Liver (tissue), 9 donors: ENCODE measurements around the gene PLS3. TPM values are rescaled to one million over a fixed set of nuclear protein-coding genes. Genes with fewer than 3 reads are reported as not detected.

Experiments
- DNase-seq: peaks from one replicate; pipeline ENCODE4 v3.0.0-alpha.2; 2017; ENCODE audit warnings: low spot score
- H3K27ac ChIP-seq, 2 donors: one replicate each; pipeline ENCODE4 v1.7.0; 2013; ENCODE audit warnings: inconsistent platforms in 2 of 2, low read length in 2 of 2, control low read depth in 1 of 2, low read depth in 1 of 2, mild to moderate bottlenecking in 1 of 2
- H3K27me3 ChIP-seq, 4 donors: one replicate each; pipeline versions ENCODE4 v1.6.1 to v1.7.0; 2013; ENCODE audit warnings: low read length in 3 of 4, inconsistent platforms in 1 of 4, mild to moderate bottlenecking in 1 of 4, moderate library complexity in 1 of 4; ENCODE audit not compliant: control insufficient read depth in 4 of 4, insufficient read depth in 4 of 4
- H3K36me3 ChIP-seq, 4 donors: one replicate each; pipeline versions ENCODE4 v1.6.1 to v1.7.0; 2013; ENCODE audit warnings: low read length in 3 of 4, mild to moderate bottlenecking in 3 of 4, low read depth in 1 of 4, moderate library complexity in 1 of 4; ENCODE audit not compliant: control insufficient read depth in 4 of 4, insufficient read depth in 3 of 4
- H3K4me1 ChIP-seq, 4 donors: one replicate each; pipeline versions ENCODE4 v1.6.1 to v1.7.0; 2013; ENCODE audit warnings: low read length in 3 of 4, mild to moderate bottlenecking in 3 of 4, moderate library complexity in 1 of 4; ENCODE audit not compliant: control insufficient read depth in 4 of 4, insufficient read depth in 4 of 4
- H3K4me3 ChIP-seq, 3 donors: one replicate each; pipeline versions ENCODE4 v1.6.1 to v1.7.0; 2013; ENCODE audit warnings: low read length in 3 of 3, control low read depth in 1 of 3, low read depth in 1 of 3, mild to moderate bottlenecking in 1 of 3
- H3K9ac ChIP-seq, 2 donors: one replicate each; pipeline ENCODE4 v1.7.0; 2013; ENCODE audit warnings: low read length in 2 of 2, mild to moderate bottlenecking in 2 of 2, moderate library complexity in 2 of 2, control low read depth in 1 of 2, low read depth in 1 of 2
- H3K9me3 ChIP-seq, 4 donors: one replicate each; pipeline versions ENCODE4 v1.6.1 to v1.7.0; 2013; ENCODE audit warnings: low read length in 3 of 4; ENCODE audit not compliant: control insufficient read depth in 4 of 4
- CTCF ChIP-seq: fragments of 150-350 bp; IDR thresholded peaks from 2 replicates; pipeline ENCODE4 v1.5.1; 2017; ENCODE audit warnings: improper control_type of control experiment, low read depth, low read length; ENCODE audit not compliant: missing input control
- EGR1 ChIP-seq, 2 donors: IDR thresholded peaks; 2 replicates each; pipeline ENCODE4 v1.6.1; 2016 to 2018; ENCODE audit warnings: antibody characterized with exemption in 2 of 2, low read depth in 2 of 2
- HNF4A ChIP-seq, 2 donors: conservative IDR thresholded peaks; 2 replicates each; pipeline ENCODE4 v1.6.1; 2016; ENCODE audit warnings: antibody characterized with exemption in 2 of 2, mild to moderate bottlenecking in 2 of 2
- HNF4G ChIP-seq: IDR thresholded peaks from 2 replicates; pipeline ENCODE4 v1.6.1; 2016; ENCODE audit warnings: antibody characterized with exemption
- MAX ChIP-seq: IDR thresholded peaks from 2 replicates; pipeline ENCODE4 v1.6.1; 2016; ENCODE audit warnings: antibody characterized with exemption
- RAD21 ChIP-seq, 2 donors: IDR thresholded peaks; 2 replicates each; pipeline ENCODE4 v1.6.1; 2016; ENCODE audit warnings: antibody characterized with exemption in 2 of 2, mild to moderate bottlenecking in 2 of 2
- REST ChIP-seq: IDR thresholded peaks from 2 replicates; pipeline ENCODE4 v1.6.1; 2016; ENCODE audit warnings: antibody characterized with exemption, mild to moderate bottlenecking
- RXRA ChIP-seq, 2 donors: IDR thresholded peaks; 2 replicates each; pipeline ENCODE4 v1.6.1; 2017 to 2018; ENCODE audit warnings: antibody characterized with exemption in 2 of 2, mild to moderate bottlenecking in 1 of 2
- SP1 ChIP-seq: IDR thresholded peaks from 2 replicates; pipeline ENCODE4 v1.6.1; 2018; ENCODE audit warnings: antibody characterized with exemption, mild to moderate bottlenecking
- TAF1 ChIP-seq: conservative IDR thresholded peaks from 2 replicates; pipeline ENCODE4 v1.6.1; 2016; ENCODE audit warnings: antibody characterized with exemption, mild to moderate bottlenecking
- YY1 ChIP-seq: IDR thresholded peaks from 2 replicates; pipeline ENCODE4 v1.6.1; 2016; ENCODE audit warnings: antibody characterized with exemption, mild to moderate bottlenecking
- ZBTB33 ChIP-seq: IDR thresholded peaks from 2 replicates; pipeline ENCODE4 v1.6.1; 2016; ENCODE audit warnings: antibody characterized with exemption
- WGBS: extraction: QIAGEN DNeasy Blood & Tissue Kit; methylation state at CpG from one replicate; pipeline ENCODE4 v1.1.7; 2013; 5-methylcytosine and 5-hydroxymethylcytosine counted together
- polyA plus RNA-seq, 2 donors: library from polyadenylated mRNA; stranded (reverse) in 1 of 2; unstranded in 1 of 2; fragments of 200-250 nt in 1 of 2; fragments of >200 nt in 1 of 2; fragmentation: Nextera tagmentation in 1 of 2; extraction: Ambion mirVana in 1 of 2; gene quantifications; one replicate each; pipeline versions ENCODE4 v1.2.1 to v1.2.3, GENCODE V29; 2013 to 2015
- total RNA-seq, 2 donors: library from RNA; depleted of rRNA; stranded (reverse); fragments of >200 nt; gene quantifications; one replicate each; pipeline ENCODE4 v1.2.3, GENCODE V29; 2014
- donor health status: healthy.
- donor health status: healthy.
- donor health status: healthy.
- donor health status: healthy.
- donor health status: healthy.

PLS3 gene
- total RNA-seq (100 to 1,000 TPM in 1 of 2 donors, 10 to 100 TPM in 1; 70.6 to 119 TPM), polyA plus RNA-seq (10 to 100 TPM; 56.3 to 72.7 TPM)

- DNase-seq, result peak; percentile 54
- Histone ChIP-seq H3K4me1 (peaks cover 3 to 21% (median 13%) of the 10 kb centered on the region in 4 donors), H3K27ac (peak within 1 kb of the TSS; percentile 87 to 93), H3K9ac (peak within 1 kb of the TSS; percentile 69 to 76), H3K4me3 (peak within 1 kb of the TSS; percentile 59 to 87 (median 79)), H3K9me3 (no peaks in the 10 kb centered on the region), H3K27me3 (no peaks in the 10 kb centered on the region), H3K36me3 (no peaks in the 10 kb centered on the region)
- no peak for TF ChIP-seq EGR1 (IDR thresholded peaks at IDR 0.05; ENCODE audit: low read depth in 2 of 2)
- no peak for TF ChIP-seq HNF4G
- no peak for TF ChIP-seq HNF4A (conservative IDR thresholded peaks at IDR 0.05)
- TF ChIP-seq YY1, result peak; percentile 87
- TF ChIP-seq REST, result peak; percentile 45
- TF ChIP-seq RAD21 (IDR thresholded peaks at IDR 0.05), result peak in 1 of 2 donors; percentile 25
- peak; percentile 75 for TF ChIP-seq TAF1
- peak; percentile 46 for TF ChIP-seq SP1
- WGBS, result under 1% methylated on average over 40 of the region's 40 CpGs
These were observed at the start of gene PLS3 for GRCh38 chrX:115560978-115561604. TSS of gene PLS3 (plus strand) at chrX:115561174. CDS start at chrX:115610251, 49,077 bp downstream.

GRCh38 chrX:115518113-115518512 lies 42.9 kb upstream of the PLS3 start:
- Histone ChIP-seq H3K27ac (no peak overlapping the region), H3K4me1 (no peaks in the 10 kb centered on the region), H3K36me3 (no peaks in the 10 kb centered on the region), H3K9me3 (peaks cover 0 to 2% (median 0%) of the 10 kb centered on the region in 4 donors), H3K4me3 (no peak overlapping the region), H3K27me3 (no peaks in the 10 kb centered on the region), H3K9ac (no peak overlapping the region)
- no peak for TF ChIP-seq CTCF
- no peak for TF ChIP-seq ZBTB33
- no peak for TF ChIP-seq RXRA (IDR thresholded peaks at IDR 0.05)
- TF ChIP-seq HNF4G, result no peak
- TF ChIP-seq MAX, result no peak
- no peak for DNase-seq
- 80% methylated on average over 2 of the region's 2 CpGs for WGBS
